HL-60 (cell line): Measurements from ENCODE around the gene CTSH.
A peak's percentile ranks its signal among the peaks of the same experiment; 100 is the strongest.

ENCODE experiments used
- DNase-seq, 2 experiments: peaks; one replicate each; pipeline ENCODE4 v3.0.0-alpha.2; 2010 to 2020; ENCODE audit warnings: low read depth in 1 of 2, low spot score in 1 of 2
- H3K27ac ChIP-seq: fragments of 250-450 bp; sonication (Bioruptor Pico); replicated peaks from 2 replicates; pipeline ENCODE4 v1.5.1; 2020; ENCODE audit warnings: mild to moderate bottlenecking, moderate library complexity
- H3K27me3 ChIP-seq: fragments of 250-450 bp; sonication (Bioruptor Pico); 2 replicates; pipeline ENCODE4 v1.5.1; 2021; ENCODE audit warnings: mild to moderate bottlenecking, moderate library complexity; ENCODE audit not compliant: insufficient read depth, poor library complexity, severe bottlenecking
- H3K4me3 ChIP-seq: replicated peaks from 2 replicates; pipeline ENCODE4 v1.5.1; 2011; ENCODE audit warnings: mild to moderate bottlenecking, control low read depth, low read length; ENCODE audit not compliant: insufficient read depth
- CTCF ChIP-seq: IDR thresholded peaks from one replicate; pipeline ENCODE4 v1.5.1; 2011; ENCODE audit warnings: low read length, control low read depth, inconsistent platforms; ENCODE audit not compliant: insufficient read depth
- GABPA ChIP-seq: IDR thresholded peaks from 2 replicates; pipeline ENCODE4 v1.6.1; 2012; ENCODE audit warnings: low read depth
- POLR2AphosphoS5 ChIP-seq: IDR thresholded peaks from 2 replicates; pipeline ENCODE4 v1.6.1; 2012; ENCODE audit warnings: low read depth
- REST ChIP-seq: IDR thresholded peaks from 2 replicates; pipeline ENCODE4 v1.6.1; 2012; ENCODE audit warnings: low read depth; ENCODE audit not compliant: insufficient replicate concordance
- SPI1 ChIP-seq: IDR thresholded peaks from 2 replicates; pipeline ENCODE4 v1.6.1; 2012; ENCODE audit warnings: low read depth, mild to moderate bottlenecking, borderline replicate concordance

CTSH gene

GRCh38 chr15:78927077-78927790 is 17.6 kb downstream of the CTSH start:
- Histone ChIP-seq H3K27me3 (no peaks in the 10 kb centered on the region), H3K4me3 (no peak overlapping the region), H3K27ac (no peak overlapping the region)
- DNase-seq = peak; percentile 67 to 82
- no peak for TF ChIP-seq CTCF
- peak; percentile 88 for TF ChIP-seq SPI1
- peak; percentile 63 for TF ChIP-seq POLR2AphosphoS5

GRCh38 chr15:78925956-78926743 is 18.7 kb downstream of the CTSH start:
- no peaks in the 10 kb centered on the region for H3K27me3 ChIP-seq
- TF ChIP-seq REST (no peak), CTCF (no peak), POLR2AphosphoS5 (no peak), SPI1 (no peak)
- DNase-seq = no peak
- no peak overlapping the region for H3K4me3 ChIP-seq
- no peak overlapping the region for H3K27ac ChIP-seq

- H3K27ac ChIP-seq = no peak overlapping the region
- H3K4me3 ChIP-seq = no peak overlapping the region
- no peak for TF ChIP-seq SPI1
- TF ChIP-seq GABPA = no peak
- TF ChIP-seq REST = no peak
- no peak for TF ChIP-seq CTCF
- no peak for TF ChIP-seq POLR2AphosphoS5
- H3K27me3 ChIP-seq = no peaks in the 10 kb centered on the region
- no peak for DNase-seq
These were observed 19.7 kb downstream of the CTSH start for GRCh38 chr15:78925076-78925624.
